HepG2 (cell line): Measurements from ENCODE around the gene SLC2A13. TPM values are rescaled to one million over a fixed set of nuclear protein-coding genes. Genes with fewer than 3 reads are reported as not detected.

Experiments used
- ATAC-seq: fragments of 200-7000 bp; cut with Tn5 transposase; 3 replicates; pipeline ENCODE4 v1.9.1; 2020; ENCODE audit warnings: mild to moderate bottlenecking, moderate library complexity
- BruUV-seq: library from RNA; stranded (reverse); fragments of 400-500 nt; replicated peaks from 2 replicates; lab custom pipeline; 2021; lab: Mats Ljungman, UMichigan
- CTCF ChIA-PET: fragments of 300-600 bp; formaldehyde crosslinking; extraction: SDS; loops from one replicate; lab custom pipeline; 2021; ENCODE audit warnings: low total read pairs, inconsistent platforms, low intra/inter-chr PET ratio; lab: Yijun Ruan, JAX
- POLR2A ChIA-PET: fragments of 350-600 bp; sonication (Branson Sonifier 250); formaldehyde crosslinking; loops from one replicate; lab custom pipeline; 2020; ENCODE audit warnings: antibody characterized with exemption, inconsistent platforms; lab: Yijun Ruan, JAX
- DNase-seq: peaks from one replicate; pipeline ENCODE4 v3.0.0-alpha.2; 2015; ENCODE audit warnings: low spot score
- FAIRE-seq: peaks from 3 replicates; lab custom pipeline; 2011; peaks lifted over from hg19 to GRCh38; lab: Jason Lieb, UNC
- H2AFZ ChIP-seq: one replicate; pipeline ENCODE4 v1.6.1; 2011; ENCODE audit warnings: low read length, inconsistent platforms
- H3K27ac ChIP-seq: fragments of 300-600 bp; 3 replicates; pipeline ENCODE4 v1.8.0; 2011; ENCODE audit warnings: mixed run types, mild to moderate bottlenecking, mixed read lengths, low read length, inconsistent platforms; ENCODE audit not compliant: insufficient read depth; ENCODE audit errors: extremely low read length
- H3K27me3 ChIP-seq, 2 experiments: fragments of 200-600 bp in 1 of 2; 2 replicates in 1 of 2; 3 replicates in 1 of 2; pipeline versions ENCODE4 v1.6.0 to v1.8.0; 2011; ENCODE audit warnings: low read length in 2 of 2, mild to moderate bottlenecking in 2 of 2, moderate library complexity in 2 of 2, inconsistent platforms in 1 of 2; ENCODE audit not compliant: insufficient read depth in 2 of 2, control insufficient read depth in 1 of 2
- H3K36me3 ChIP-seq, 2 experiments: fragments of 200-600 bp in 1 of 2; replicated peaks in 1 of 2; 2 replicates in 1 of 2; 3 replicates in 1 of 2; pipeline versions ENCODE4 v1.5.1 to v1.8.0; 2011; ENCODE audit warnings: low read length in 2 of 2, inconsistent platforms in 1 of 2; ENCODE audit not compliant: insufficient read depth in 2 of 2, control insufficient read depth in 1 of 2
- H3K4me1 ChIP-seq: 2 replicates; pipeline ENCODE4 v1.5.1; 2012; ENCODE audit warnings: low read length, inconsistent platforms; ENCODE audit not compliant: insufficient read depth
- H3K4me2 ChIP-seq: 2 replicates; pipeline ENCODE4 v1.6.0; 2011; ENCODE audit warnings: low read depth, low read length, inconsistent platforms
- H3K4me3 ChIP-seq, 3 experiments: fragments of 200-600 bp in 1 of 3; sonication (generic), shearing (Covaris generic) in 1 of 3; replicated peaks in 1 of 3; 2 replicates each; pipeline ENCODE4 v1.5.1; 2011 to 2016; ENCODE audit warnings: low read length in 3 of 3, inconsistent platforms in 2 of 3, low read depth in 2 of 3, mild to moderate bottlenecking in 2 of 3, control low read depth in 1 of 3, mixed read lengths in 1 of 3; ENCODE audit not compliant: insufficient read depth in 1 of 3
- H3K79me2 ChIP-seq: one replicate; pipeline ENCODE4 v1.6.1; 2011; ENCODE audit warnings: low read length, inconsistent platforms; ENCODE audit not compliant: insufficient read depth
- H3K9ac ChIP-seq: 2 replicates; pipeline ENCODE4 v1.6.0; 2011; ENCODE audit warnings: mild to moderate bottlenecking, low read depth, low read length, inconsistent platforms; ENCODE audit not compliant: insufficient read depth
- H3K9me3 ChIP-seq: 2 replicates; pipeline ENCODE4 v1.5.1; 2012; ENCODE audit warnings: mild to moderate bottlenecking, low read length
- H4K20me1 ChIP-seq: 2 replicates; pipeline ENCODE4 v1.6.0; 2011; ENCODE audit warnings: inconsistent platforms, mild to moderate bottlenecking, low read length, moderate library complexity; ENCODE audit not compliant: insufficient read depth
- CEBPZ ChIP-seq: IDR thresholded peaks from 2 replicates; pipeline ENCODE4 v1.6.1; 2012; ENCODE audit warnings: low read length, improper control_type of control experiment
- ETV5 ChIP-seq: IDR thresholded peaks from 2 replicates; pipeline ENCODE4 v1.6.1; 2018; ENCODE audit warnings: missing biosample characterization, missing genetic modification reagents, inconsistent platforms, borderline replicate concordance
- FUBP1 ChIP-seq: sonication (generic); formaldehyde crosslinking; IDR thresholded peaks from 2 replicates; pipeline ENCODE4 v1.5.1; 2020; ENCODE audit warnings: missing genetic modification reagents, mild to moderate bottlenecking, borderline replicate concordance
- HOXA9 ChIP-seq: sonication (generic); formaldehyde crosslinking; IDR thresholded peaks from 2 replicates; pipeline ENCODE4 v1.8.1; 2022; ENCODE audit warnings: missing genetic modification reagents, mild to moderate bottlenecking, moderate library complexity, borderline replicate concordance
- IRF9 ChIP-seq: sonication (generic); formaldehyde crosslinking; IDR thresholded peaks from 2 replicates; pipeline ENCODE4 v1.8.0; 2022; ENCODE audit warnings: missing genetic modification reagents, mild to moderate bottlenecking, borderline replicate concordance
- JDP2 ChIP-seq: sonication (generic); formaldehyde crosslinking; IDR thresholded peaks from 2 replicates; pipeline ENCODE4 v1.8.1; 2022; ENCODE audit warnings: missing genetic modification reagents, borderline replicate concordance
- MED13 ChIP-seq: sonication (generic); formaldehyde crosslinking; IDR thresholded peaks from 2 replicates; pipeline ENCODE4 v1.5.0; 2020; ENCODE audit warnings: missing genetic modification reagents
- NFKBIZ ChIP-seq: IDR thresholded peaks from 2 replicates; pipeline ENCODE4 v1.6.1; 2018; ENCODE audit warnings: missing genetic modification reagents, missing compliant biosample characterization
- SP1 ChIP-seq, 2 experiments: fragments of 450-650 bp in 1 of 2; sonication (generic) in 1 of 2; formaldehyde crosslinking in 1 of 2; IDR thresholded peaks; 2 replicates each; pipeline versions ENCODE4 v1.4.0 to v1.6.1; 2016 to 2020; ENCODE audit warnings: missing genetic modification reagents in 1 of 2
- ZBTB25 ChIP-seq: IDR thresholded peaks from 2 replicates; pipeline ENCODE4 v1.6.1; 2018; ENCODE audit warnings: missing genetic modification reagents
- ZNF138 ChIP-seq: sonication (generic); formaldehyde crosslinking; IDR thresholded peaks from 2 replicates; pipeline ENCODE4 v1.5.0; 2020; ENCODE audit warnings: mild to moderate bottlenecking, low read depth, missing genetic modification reagents
- ZNF160 ChIP-seq: sonication (generic); formaldehyde crosslinking; IDR thresholded peaks from 2 replicates; pipeline ENCODE4 v1.8.0; 2022; ENCODE audit warnings: mild to moderate bottlenecking, inconsistent platforms, missing genetic modification reagents
- ZNF510 ChIP-seq: sonication (generic); formaldehyde crosslinking; IDR thresholded peaks from 2 replicates; pipeline ENCODE4 v1.4.0; 2020; ENCODE audit warnings: low read depth, mild to moderate bottlenecking, missing genetic modification reagents
- ZNF75D ChIP-seq: sonication (generic); formaldehyde crosslinking; IDR thresholded peaks from 2 replicates; pipeline ENCODE4 v1.8.1; 2023; ENCODE audit warnings: missing genetic modification reagents, mild to moderate bottlenecking, borderline replicate concordance
- in situ Hi-C: cut with HindIII; loops from 2 replicates; pipeline ENCODE4 v1.10.0; 2017; ENCODE audit warnings: low pct_unique_long_range_greater_than_20kb; ENCODE audit not compliant: extremely low pct_ligation_motif_present
- intact Hi-C: fragments of 100-400 bp; cut with micrococcal nuclease; formaldehyde crosslinking; loops from one replicate; pipeline ENCODE4 v1.10.0; 2022; ENCODE audit not compliant: unreplicated experiment
- polyA plus RNA-seq, 8 experiments: library from polyadenylated mRNA; depleted of rRNA in 3 of 8; stranded (reverse) in 7 of 8; unstranded in 1 of 8; fragments of >200 nt; fragmentation: Illumina TruSeq in 4 of 8; extraction: Trizol in 4 of 8; gene quantifications; 2 replicates each; pipeline versions ENCODE4 v1.2.1 to v1.2.3, GENCODE V29; 2011 to 2016; ENCODE audit warnings: low read depth in 4 of 8, missing spikeins in 1 of 8, mixed read lengths in 1 of 8; ENCODE audit not compliant: insufficient read depth in 1 of 8
- total RNA-seq, 5 experiments: library from RNA; depleted of rRNA; stranded (reverse); fragments of >200 nt; fragmentation: Illumina TruSeq; extraction: Trizol; gene quantifications; 2 replicates each; pipeline ENCODE4 v1.2.3, GENCODE V29; 2016; ENCODE audit warnings: low read depth in 1 of 5

SLC2A13 gene
- total and polyA plus RNA-seq, 2 of the 13 experiments (the other 11 are each of a cell fraction or from before 2014, with no cell fraction given), result 5.5 to 6.0 TPM

- Histone ChIP-seq H3K27ac (no peak overlapping the region), H3K27me3 (no peaks in the 10 kb centered on the region), H3K9ac (no peak overlapping the region), H4K20me1 (no peaks in the 10 kb centered on the region), H3K36me3 (no peaks in the 10 kb centered on the region), H3K4me1 (peaks cover 25% of the 10 kb centered on the region), H3K4me2 (no peak overlapping the region), H3K9me3 (peaks cover 20% of the 10 kb centered on the region), H3K79me2 (no peaks in the 10 kb centered on the region), H3K4me3 (no peak overlapping the region), H2AFZ (no peak overlapping the region)
- in situ Hi-C loops (no loop called here), intact Hi-C loops (no loop called here)
- TF ChIP-seq ZNF160 (CRISPR knock-in tag) (no peak), ZNF75D (CRISPR knock-in tag) (no peak), ETV5 (CRISPR knock-in tag) (no peak), SP1 (IDR thresholded peaks at IDR 0.05) (no peak), SP1 (CRISPR knock-in tag; IDR thresholded peaks at IDR 0.05) (no peak), NFKBIZ (CRISPR knock-in tag) (no peak), FUBP1 (CRISPR knock-in tag) (no peak), ZBTB25 (no peak), IRF9 (no peak), ZNF138 (CRISPR knock-in tag) (no peak), JDP2 (CRISPR knock-in tag) (no peak), HOXA9 (CRISPR knock-in tag) (no peak), MED13 (CRISPR knock-in tag) (no peak), ZNF510 (CRISPR knock-in tag) (no peak), CEBPZ (no peak)
- BruUV-seq, result no TSS peak
- no peak for DNase-seq
- ChIA-PET POLR2A (no interaction called here), CTCF (no interaction called here)
- no peak for ATAC-seq
- FAIRE-seq, result no peak
Measured at GRCh38 chr12:40001406-40001805, 104.5 kb downstream of the SLC2A13 start.
